Cardiac muscle cell (in vitro differentiated cells and primary cell): ENCODE data around the gene HEG1. TPM values are rescaled to one million over a fixed set of nuclear protein-coding genes. Genes with fewer than 3 reads are reported as not detected.

Source experiments
- DNase-seq, 2 donors: peaks; one replicate each; pipeline versions ENCODE4 v3.0.0 to v3.0.0-alpha.2; 2010 to 2017; ENCODE audit warnings: low read depth in 1 of 2, low spot score in 1 of 2
- H3K27ac ChIP-seq: fragments of 200-600 bp; sonication (generic); 2 replicates; pipeline ENCODE4 v1.5.1; 2016
- H3K27me3 ChIP-seq: fragments of 200-600 bp; sonication (generic); 2 replicates; pipeline ENCODE4 v1.6.0; 2016; ENCODE audit warnings: control low read depth
- H3K36me3 ChIP-seq: fragments of 200-600 bp; sonication (generic); 2 replicates; pipeline ENCODE4 v1.5.1; 2016; ENCODE audit warnings: control low read depth
- H3K4me1 ChIP-seq: fragments of 200-600 bp; sonication (generic); 2 replicates; pipeline ENCODE4 v1.8.1; 2017; ENCODE audit warnings: low read depth, mild to moderate bottlenecking, mixed run types
- H3K4me3 ChIP-seq: fragments of 200-600 bp; sonication (generic); 2 replicates; pipeline ENCODE4 v1.5.1; 2016; ENCODE audit warnings: mild to moderate bottlenecking
- H3K9me3 ChIP-seq: fragments of 200-600 bp; sonication (generic); 2 replicates; pipeline ENCODE4 v1.5.1; 2017; ENCODE audit warnings: low read depth, mild to moderate bottlenecking, control low read depth
- polyA plus RNA-seq: library from polyadenylated mRNA; unstranded; fragments of >200 nt; fragmentation: Nextera tagmentation; extraction: Ambion mirVana; gene quantifications from 2 replicates; pipeline ENCODE4 v1.2.1, GENCODE V29; 2016
- total RNA-seq: library from RNA; depleted of rRNA; stranded (reverse); fragments of >200 nt; gene quantifications from 2 replicates; pipeline ENCODE4 v1.2.3, GENCODE V29; 2016
- TF ChIP-seq, protein P1 (sequence below): IDR thresholded peaks from 2 replicates; pipeline ENCODE4 v1.5.1; 2012; ENCODE audit warnings: low read depth, mild to moderate bottlenecking, low read length

The HEG1 gene
- total and polyA plus RNA-seq, 2 experiments from 2014 or later = 17.4 to 42.7 TPM

DNA sequence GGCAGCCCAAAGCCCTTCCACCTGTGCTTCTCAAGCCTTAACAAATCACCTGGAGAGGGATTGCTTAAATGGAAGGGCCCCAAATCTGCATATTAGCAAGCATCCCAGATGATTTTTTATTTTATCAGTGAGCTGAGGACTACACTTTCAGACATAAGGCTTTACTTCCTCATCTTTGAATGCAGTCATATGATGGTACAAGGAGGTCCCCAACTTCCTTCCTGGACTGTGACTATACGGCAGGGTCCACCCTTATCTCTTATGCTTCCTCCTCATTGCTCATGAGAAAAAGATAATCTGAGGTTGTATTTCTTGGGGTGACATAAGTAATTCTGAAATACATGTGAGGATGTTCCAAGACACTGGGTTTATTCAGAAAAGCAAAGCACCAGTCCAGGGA, 13.7 kb upstream of the HEG1 start:
- Histone ChIP-seq H3K9me3 (no peaks in the 10 kb centered on the region), H3K4me3 (no peak overlapping the region), H3K27me3 (no peaks in the 10 kb centered on the region), H3K36me3 (no peaks in the 10 kb centered on the region), H3K27ac (no peak overlapping the region), H3K4me1 (peaks cover 7% of the 10 kb centered on the region)
- TF ChIP-seq, protein P1, sequence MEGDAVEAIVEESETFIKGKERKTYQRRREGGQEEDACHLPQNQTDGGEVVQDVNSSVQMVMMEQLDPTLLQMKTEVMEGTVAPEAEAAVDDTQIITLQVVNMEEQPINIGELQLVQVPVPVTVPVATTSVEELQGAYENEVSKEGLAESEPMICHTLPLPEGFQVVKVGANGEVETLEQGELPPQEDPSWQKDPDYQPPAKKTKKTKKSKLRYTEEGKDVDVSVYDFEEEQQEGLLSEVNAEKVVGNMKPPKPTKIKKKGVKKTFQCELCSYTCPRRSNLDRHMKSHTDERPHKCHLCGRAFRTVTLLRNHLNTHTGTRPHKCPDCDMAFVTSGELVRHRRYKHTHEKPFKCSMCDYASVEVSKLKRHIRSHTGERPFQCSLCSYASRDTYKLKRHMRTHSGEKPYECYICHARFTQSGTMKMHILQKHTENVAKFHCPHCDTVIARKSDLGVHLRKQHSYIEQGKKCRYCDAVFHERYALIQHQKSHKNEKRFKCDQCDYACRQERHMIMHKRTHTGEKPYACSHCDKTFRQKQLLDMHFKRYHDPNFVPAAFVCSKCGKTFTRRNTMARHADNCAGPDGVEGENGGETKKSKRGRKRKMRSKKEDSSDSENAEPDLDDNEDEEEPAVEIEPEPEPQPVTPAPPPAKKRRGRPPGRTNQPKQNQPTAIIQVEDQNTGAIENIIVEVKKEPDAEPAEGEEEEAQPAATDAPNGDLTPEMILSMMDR = no peak
- no peak for DNase-seq

DNA sequence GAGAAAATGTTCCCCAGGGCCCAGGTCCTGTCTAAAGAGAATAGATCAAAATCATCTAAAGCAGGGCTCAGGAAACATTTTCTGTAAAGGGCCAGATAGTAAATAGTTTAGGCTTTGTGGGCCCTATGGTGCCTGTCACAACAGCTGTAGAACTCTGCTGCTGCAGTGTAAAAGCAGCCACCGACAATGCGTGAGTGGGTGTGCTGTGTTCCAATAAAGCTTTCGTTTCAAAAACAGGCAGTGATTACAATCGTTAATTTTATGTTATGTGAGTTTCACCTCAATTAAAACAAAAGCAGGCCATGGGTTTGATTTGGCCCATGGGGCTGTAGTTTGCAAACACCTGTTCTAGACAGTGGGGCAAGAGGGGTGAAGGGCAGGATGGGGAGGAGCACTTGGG, 12.5 kb upstream of the HEG1 start:
- H3K36me3 ChIP-seq = no peaks in the 10 kb centered on the region
- TF ChIP-seq, protein P1 = no peak
- no peak for DNase-seq
- H3K9me3 ChIP-seq = no peaks in the 10 kb centered on the region
- H3K4me3 ChIP-seq = no peak overlapping the region
- H3K4me1 ChIP-seq = peaks cover 13% of the 10 kb centered on the region
- no peaks in the 10 kb centered on the region for H3K27me3 ChIP-seq
- H3K27ac ChIP-seq = peak overlapping the region; percentile 91

DNA sequence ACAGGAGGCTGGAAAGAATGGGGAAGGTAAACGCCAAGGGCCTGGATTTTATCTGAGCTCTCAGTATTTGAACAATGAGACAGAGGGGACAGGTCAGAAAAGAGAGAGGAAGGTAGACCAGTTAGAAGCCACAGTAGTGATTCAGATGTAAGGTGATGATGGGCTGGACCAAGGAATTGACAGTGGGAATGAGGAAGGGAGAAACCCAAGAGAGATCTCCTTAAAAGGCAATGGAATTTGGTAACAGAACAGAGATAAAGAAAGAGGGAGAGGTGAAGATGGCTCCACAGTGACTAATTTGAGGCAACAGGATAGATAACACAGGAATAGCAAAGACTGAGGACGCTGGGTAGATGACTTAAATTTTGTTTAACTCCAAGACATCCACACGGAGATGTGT, 11.4 kb upstream of the HEG1 start:
- Histone ChIP-seq H3K9me3 (no peaks in the 10 kb centered on the region), H3K27ac (peak overlapping the region; percentile 91), H3K4me3 (no peak overlapping the region), H3K36me3 (no peaks in the 10 kb centered on the region), H3K27me3 (no peaks in the 10 kb centered on the region), H3K4me1 (peaks cover 23% of the 10 kb centered on the region)
- TF ChIP-seq, protein P1 = no peak
- DNase-seq = peak in 1 of 2 donors; percentile 72

DNA sequence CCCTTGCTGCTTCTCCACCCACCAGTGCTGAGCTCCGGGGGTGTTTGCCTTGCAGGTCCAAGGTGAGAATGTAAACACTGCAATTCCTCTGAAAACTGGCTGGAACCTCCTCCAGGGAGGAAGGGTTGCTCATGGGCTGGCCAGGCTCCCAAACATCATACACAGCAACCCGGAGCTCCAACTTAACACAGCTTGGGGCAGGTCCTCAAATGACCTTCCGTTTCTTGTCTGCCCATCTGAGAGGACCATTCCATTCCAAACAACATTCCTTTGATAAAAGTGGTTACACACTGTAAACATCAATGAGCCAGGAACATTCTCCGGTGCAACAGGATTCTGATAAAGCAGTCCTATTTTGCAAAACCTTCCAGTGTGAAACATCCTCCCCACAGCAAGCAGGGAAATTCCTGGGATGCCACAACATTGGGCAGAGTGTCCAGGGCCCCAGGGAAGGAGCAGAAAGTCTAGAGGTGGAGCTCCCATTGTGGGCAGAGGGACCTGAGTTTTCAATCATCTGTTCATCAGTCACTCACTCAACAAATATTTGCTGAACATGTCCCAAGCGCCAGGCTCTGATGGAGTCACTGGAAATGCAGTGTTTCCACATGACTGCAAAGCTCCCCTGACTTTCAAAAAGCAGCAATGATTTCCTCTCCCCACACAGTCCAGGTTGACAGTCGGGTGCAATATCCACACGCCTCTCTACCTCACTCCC, 7.3 kb upstream of the HEG1 start:
- no peak overlapping the region for H3K4me3 ChIP-seq
- peak; percentile 57 to 99 for DNase-seq
- H3K9me3 ChIP-seq = no peaks in the 10 kb centered on the region
- TF ChIP-seq, protein P1 = no peak
- H3K27me3 ChIP-seq = no peaks in the 10 kb centered on the region
- peaks cover 38% of the 10 kb centered on the region for H3K4me1 ChIP-seq
- no peaks in the 10 kb centered on the region for H3K36me3 ChIP-seq
- peak overlapping the region; percentile 88 for H3K27ac ChIP-seq

DNA sequence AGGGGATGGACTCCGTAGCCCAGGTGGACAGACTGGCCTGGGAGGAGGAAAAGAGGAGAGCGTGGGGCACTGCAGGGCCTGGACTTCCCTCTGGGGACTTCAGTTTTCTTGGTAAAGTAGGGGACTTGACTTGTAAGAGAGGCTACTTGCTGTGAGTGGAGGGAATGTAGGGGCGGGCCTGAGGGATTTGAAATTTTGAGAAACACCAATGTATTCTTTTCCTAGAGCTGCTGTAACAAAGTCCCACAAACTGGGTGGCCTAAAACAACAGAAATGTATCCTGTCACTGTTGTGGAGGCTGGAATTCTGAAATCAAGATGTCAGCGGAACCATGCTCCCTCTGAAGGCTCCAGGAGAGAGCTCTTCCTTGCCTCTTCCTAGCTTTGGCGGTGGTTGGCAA, 5.8 kb upstream of the HEG1 start:
- DNase-seq = peak in 1 of 2 donors; percentile 51
- peak overlapping the region; percentile 88 for H3K27ac ChIP-seq
- no peaks in the 10 kb centered on the region for H3K9me3 ChIP-seq
- no peaks in the 10 kb centered on the region for H3K27me3 ChIP-seq
- TF ChIP-seq, protein P1 = no peak
- H3K4me1 ChIP-seq = peaks cover 40% of the 10 kb centered on the region
- no peaks in the 10 kb centered on the region for H3K36me3 ChIP-seq
- no peak overlapping the region for H3K4me3 ChIP-seq
